BJ (cell line): ENCODE data around the gene DPP6. TPM values are rescaled to one million over a fixed set of nuclear protein-coding genes. Genes with fewer than 3 reads are reported as not detected.

Experiments used
- CTCF ChIA-PET: fragments of 350-600 bp; formaldehyde crosslinking; extraction: SDS; loops from one replicate; lab custom pipeline; 2021; ENCODE audit warnings: antibody characterized with exemption, inconsistent platforms; lab: Yijun Ruan, JAX
- POLR2A ChIA-PET: fragments of 300-600 bp; sonication (Branson Sonifier 250); formaldehyde crosslinking; extraction: SDS; loops from one replicate; lab custom pipeline; 2021; ENCODE audit warnings: antibody characterized with exemption; lab: Charles Lee
- DNase-seq: peaks from one replicate; pipeline ENCODE4 v3.0.0-alpha.2; 2011; ENCODE audit warnings: low read depth
- H3K27me3 ChIP-seq: 2 replicates; pipeline ENCODE4 v1.6.0; 2011; ENCODE audit warnings: low read length; ENCODE audit not compliant: control insufficient read depth, insufficient read depth
- H3K36me3 ChIP-seq: 2 replicates; pipeline ENCODE4 v1.5.1; 2011; ENCODE audit warnings: low read length; ENCODE audit not compliant: control insufficient read depth, insufficient read depth
- H3K4me3 ChIP-seq: 2 replicates; pipeline ENCODE4 v1.5.1; 2011; ENCODE audit warnings: low read depth, mild to moderate bottlenecking, control low read depth, low read length
- polyA plus RNA-seq: library from polyadenylated mRNA; depleted of rRNA; stranded (reverse); fragments of >200 nt; gene quantifications from 2 replicates; pipeline ENCODE4 v1.2.3, GENCODE V29; 2011
- TF ChIP-seq, protein P1 (sequence below): IDR thresholded peaks from 2 replicates; pipeline ENCODE4 v1.5.1; 2011; ENCODE audit warnings: low read depth, mild to moderate bottlenecking, control low read depth, inconsistent platforms, low read length, moderate library complexity; ENCODE audit not compliant: insufficient read depth

The DPP6 gene
- polyA plus RNA-seq, 1 experiment, result not detected

DNA sequence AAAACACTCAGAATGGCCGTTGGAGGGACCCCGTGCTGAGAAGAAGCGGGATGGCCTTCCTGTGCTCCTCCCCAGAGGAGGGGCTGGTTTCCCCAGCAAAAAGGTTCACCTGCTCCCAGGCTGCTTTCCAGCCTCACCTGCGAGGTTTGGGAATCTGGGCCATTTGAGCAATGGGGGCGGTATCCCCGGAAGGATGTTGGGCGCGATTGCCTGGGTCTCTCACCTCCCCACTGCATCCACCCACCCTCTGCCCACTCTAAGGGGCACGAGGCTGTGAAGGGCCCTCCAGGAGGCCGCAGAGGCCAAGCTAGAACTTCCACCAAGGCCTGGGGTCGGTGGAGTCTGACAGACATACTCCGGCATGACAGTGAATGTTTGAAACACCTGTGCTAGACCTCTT is 803.2 kb downstream of the DPP6 start:
- ChIA-PET POLR2A (no interaction called here), CTCF (no interaction called here)
- Histone ChIP-seq H3K27me3 (no peaks in the 10 kb centered on the region), H3K4me3 (no peak overlapping the region), H3K36me3 (no peaks in the 10 kb centered on the region)
- TF ChIP-seq, protein P1, sequence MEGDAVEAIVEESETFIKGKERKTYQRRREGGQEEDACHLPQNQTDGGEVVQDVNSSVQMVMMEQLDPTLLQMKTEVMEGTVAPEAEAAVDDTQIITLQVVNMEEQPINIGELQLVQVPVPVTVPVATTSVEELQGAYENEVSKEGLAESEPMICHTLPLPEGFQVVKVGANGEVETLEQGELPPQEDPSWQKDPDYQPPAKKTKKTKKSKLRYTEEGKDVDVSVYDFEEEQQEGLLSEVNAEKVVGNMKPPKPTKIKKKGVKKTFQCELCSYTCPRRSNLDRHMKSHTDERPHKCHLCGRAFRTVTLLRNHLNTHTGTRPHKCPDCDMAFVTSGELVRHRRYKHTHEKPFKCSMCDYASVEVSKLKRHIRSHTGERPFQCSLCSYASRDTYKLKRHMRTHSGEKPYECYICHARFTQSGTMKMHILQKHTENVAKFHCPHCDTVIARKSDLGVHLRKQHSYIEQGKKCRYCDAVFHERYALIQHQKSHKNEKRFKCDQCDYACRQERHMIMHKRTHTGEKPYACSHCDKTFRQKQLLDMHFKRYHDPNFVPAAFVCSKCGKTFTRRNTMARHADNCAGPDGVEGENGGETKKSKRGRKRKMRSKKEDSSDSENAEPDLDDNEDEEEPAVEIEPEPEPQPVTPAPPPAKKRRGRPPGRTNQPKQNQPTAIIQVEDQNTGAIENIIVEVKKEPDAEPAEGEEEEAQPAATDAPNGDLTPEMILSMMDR, result no peak
- no peak for DNase-seq

DNA sequence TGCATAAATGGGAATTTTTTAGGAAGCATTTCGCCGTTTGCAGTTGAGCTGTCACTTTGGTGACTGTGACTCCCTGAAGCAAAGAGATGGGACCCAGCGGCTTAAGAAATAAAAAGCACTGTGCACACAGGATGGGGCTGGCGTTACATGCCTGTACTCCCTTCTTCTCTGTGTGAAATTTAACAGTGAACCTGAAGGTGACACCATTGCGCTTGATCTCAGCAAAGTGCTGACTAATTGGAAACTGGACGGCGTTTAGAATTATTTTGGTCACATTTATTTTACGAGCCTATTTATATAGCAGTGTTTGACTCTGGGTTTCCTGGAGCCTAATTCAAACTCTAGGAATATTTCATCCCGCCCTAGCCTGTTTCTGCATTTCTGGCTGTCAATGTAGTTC is 804.5 kb downstream of the DPP6 start:
- DNase-seq, result no peak
- ChIA-PET POLR2A (no interaction called here), CTCF (no interaction called here)
- H3K4me3 ChIP-seq, result no peak overlapping the region
- TF ChIP-seq, protein P1, result no peak
- H3K27me3 ChIP-seq, result no peaks in the 10 kb centered on the region
- no peaks in the 10 kb centered on the region for H3K36me3 ChIP-seq

DNA sequence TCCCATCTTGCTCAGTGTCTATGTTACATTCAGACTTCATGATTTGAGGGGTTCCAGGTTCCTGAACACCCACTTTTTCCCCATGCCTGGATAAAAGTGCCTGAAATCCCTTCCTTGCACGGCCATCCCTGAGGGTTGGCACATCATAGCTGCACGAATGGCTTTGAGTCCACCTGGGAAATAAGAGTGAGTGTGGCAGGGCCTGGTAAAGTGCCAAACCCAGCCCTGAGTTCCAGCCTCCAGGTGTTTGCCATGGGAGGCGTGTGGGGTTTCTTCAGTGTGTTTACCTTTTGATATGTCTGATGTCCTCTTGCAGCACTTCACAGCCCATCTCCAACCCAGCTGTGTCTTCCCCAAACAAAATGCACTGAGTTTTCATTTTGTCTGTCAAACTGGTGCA is 805.0 kb downstream of the DPP6 start:
- CTCF ChIA-PET, result no interaction called here
- no peak overlapping the region for H3K4me3 ChIP-seq
- TF ChIP-seq, protein P1, result no peak
- no peaks in the 10 kb centered on the region for H3K36me3 ChIP-seq
- DNase-seq, result no peak
- POLR2A ChIA-PET, result no interaction called here
- no peaks in the 10 kb centered on the region for H3K27me3 ChIP-seq

DNA sequence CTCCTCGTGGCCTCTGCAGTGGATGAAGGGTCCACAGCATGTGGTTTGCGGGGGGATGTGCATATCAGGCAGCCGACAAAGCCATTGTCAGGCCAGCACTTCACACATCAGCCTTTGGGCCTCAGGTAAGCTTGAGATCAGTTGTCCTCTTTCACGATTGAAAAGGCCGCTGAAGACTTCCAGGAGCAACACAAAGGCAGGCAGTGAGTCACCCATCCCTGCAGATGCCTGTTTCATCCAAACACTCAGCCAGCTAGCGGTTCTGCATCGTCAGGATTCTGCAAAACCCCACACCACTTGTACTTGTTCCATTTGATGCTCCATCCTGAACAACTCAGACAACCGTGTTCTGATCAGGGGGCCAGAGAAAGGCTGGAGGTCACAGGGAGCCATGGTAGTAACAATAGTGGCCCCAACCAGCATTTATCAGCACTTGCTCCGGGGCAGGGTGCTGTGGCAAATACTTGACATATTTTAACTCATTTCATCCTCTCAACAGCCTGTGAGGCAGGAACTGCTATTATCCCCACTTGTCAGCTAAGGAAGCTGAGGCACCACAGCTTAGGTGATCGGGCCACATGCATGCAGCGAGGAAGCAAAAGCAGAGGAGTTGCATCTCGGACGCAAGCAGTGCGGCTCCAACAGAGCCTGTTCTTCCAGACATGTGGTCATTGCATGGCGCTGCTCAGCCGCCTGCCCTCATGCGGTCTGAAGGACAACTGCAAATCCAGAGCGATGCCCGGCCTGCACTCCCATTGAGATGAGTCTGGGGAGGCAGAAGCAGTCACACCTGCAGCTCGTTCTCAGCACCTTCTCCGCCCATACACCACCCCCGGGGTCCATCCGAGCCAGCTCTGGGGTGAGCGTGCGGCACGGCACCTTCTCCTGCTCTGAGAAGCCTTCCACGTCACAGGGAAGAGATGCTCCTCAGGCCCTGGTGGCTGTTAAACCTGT is 805.8 kb downstream of the DPP6 start:
- TF ChIP-seq, protein P1, result no peak
- Histone ChIP-seq H3K27me3 (no peaks in the 10 kb centered on the region), H3K36me3 (no peaks in the 10 kb centered on the region), H3K4me3 (no peak overlapping the region)
- ChIA-PET POLR2A (no interaction called here), CTCF (no interaction called here)
- DNase-seq, result no peak

DNA sequence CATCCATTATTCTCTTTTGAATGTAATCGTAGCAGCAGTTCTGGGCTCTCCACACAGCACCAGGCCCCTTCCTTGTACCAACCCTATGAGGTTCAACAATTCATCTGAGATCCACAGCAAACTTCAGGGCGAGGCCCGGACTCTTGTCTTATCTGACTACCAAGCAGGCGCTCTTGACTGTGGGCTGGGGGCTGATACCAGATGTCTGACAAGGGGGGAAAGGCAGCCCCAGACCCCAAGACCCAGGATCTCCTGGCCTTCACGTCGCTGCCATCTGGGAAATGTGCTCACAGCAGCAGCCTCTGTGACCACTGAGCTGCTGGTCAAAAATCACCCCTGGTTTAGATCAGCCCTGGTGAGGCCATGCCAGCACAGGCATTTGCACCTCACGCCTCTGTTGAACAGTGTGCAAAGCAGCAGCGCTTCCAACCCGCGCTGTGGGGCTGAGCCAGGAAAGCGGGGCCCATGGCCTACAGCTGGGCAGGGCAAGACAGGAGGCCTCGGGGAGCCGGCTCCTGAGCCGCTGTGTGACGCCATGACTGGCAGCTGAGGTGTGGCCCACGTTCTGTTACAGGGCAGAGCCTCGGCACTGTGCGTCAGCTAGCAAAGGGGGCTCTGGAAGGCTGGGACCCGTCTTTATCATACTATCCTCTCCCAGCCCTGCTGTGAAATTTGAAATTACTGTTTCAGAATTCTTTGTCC is 806.8 kb downstream of the DPP6 start:
- CTCF ChIA-PET, result no interaction called here
- Histone ChIP-seq H3K4me3 (no peak overlapping the region), H3K36me3 (no peaks in the 10 kb centered on the region), H3K27me3 (no peaks in the 10 kb centered on the region)
- POLR2A ChIA-PET, result no interaction called here
- DNase-seq, result no peak
- TF ChIP-seq, protein P1, result no peak
